ENCODE results near the gene SLFN12. TPM values are rescaled to one million over a fixed set of nuclear protein-coding genes. Genes with fewer than 3 reads are reported as not detected.

Gene SLFN12
- total RNA-seq, 1 donor from 2014 or later, result 7.2 TPM

DNA sequence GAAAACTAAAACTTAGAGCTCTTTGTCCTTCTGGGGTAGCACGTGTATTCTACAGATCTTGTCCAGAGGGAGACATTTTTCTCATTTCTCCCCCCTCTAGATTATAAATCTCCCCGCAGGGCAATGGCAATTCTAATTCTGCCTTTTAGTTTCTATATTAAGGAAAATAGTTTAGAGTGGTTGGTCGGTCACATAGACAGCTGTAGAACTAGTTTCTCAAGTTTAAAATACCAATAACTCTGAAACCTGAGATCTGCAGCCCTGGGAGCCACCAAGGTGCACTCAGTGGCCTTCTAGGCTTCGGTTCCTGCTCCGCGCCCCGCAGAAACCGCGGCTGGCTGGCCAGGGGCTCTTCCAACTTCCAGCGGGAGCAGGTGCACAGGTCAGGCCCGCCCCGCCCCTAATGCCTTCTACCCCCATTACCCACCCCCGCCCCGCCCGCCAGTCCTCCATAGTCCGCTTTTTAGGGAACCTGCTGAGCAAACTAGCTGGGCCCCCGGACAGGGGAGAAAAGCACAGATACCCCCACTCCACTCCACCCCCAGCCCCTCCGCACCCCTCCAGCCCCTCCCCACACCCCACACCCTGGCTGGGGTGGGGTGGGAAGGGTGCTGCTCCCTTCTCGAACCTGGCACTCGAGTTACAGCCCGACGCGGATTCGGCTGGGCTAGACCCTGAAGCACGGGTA is 59.3 kb downstream of the SLFN12 start:
- peak overlapping the region; percentile 42 for H3K4me3 ChIP-seq
- H3K4me1 Mint-ChIP-seq, result peaks cover 9% of the 10 kb centered on the region
- H3F3A ChIP-seq (ENCODE audit: low read depth), result no peaks in the 10 kb centered on the region
- H4K20me1 ChIP-seq (ENCODE audit: low read depth), result no peaks in the 10 kb centered on the region
- peaks cover 2% of the 10 kb centered on the region for H3K36me3 Mint-ChIP-seq
- H3K4me3 Mint-ChIP-seq, result peak overlapping the region; percentile 87
- H3K4me2 ChIP-seq, result peak overlapping the region; percentile 76
- no peaks in the 10 kb centered on the region for H3K4me1 ChIP-seq
- H3K27me3 ChIP-seq, result peaks cover 88% of the 10 kb centered on the region
- H3K9me3 ChIP-seq (ENCODE audit: low read depth), result peaks cover 8% of the 10 kb centered on the region
- H3K9ac ChIP-seq, result no peak overlapping the region
- no peak overlapping the region for H3K27ac ChIP-seq
- peaks cover 47% of the 10 kb centered on the region for H3K27me3 Mint-ChIP-seq (ENCODE audit: insufficient read depth, low read depth)
- peak overlapping the region; percentile 71 for H2AFZ ChIP-seq (replicated peaks)
- peaks cover 19% of the 10 kb centered on the region for H3K9me3 Mint-ChIP-seq
- no peak overlapping the region for H3K27ac Mint-ChIP-seq
- no peaks in the 10 kb centered on the region for H3K79me2 ChIP-seq (ENCODE audit: low read depth)
- DNase-seq (ENCODE audit: low spot score), result peak; percentile 38
- H3K36me3 ChIP-seq, result no peaks in the 10 kb centered on the region
- TF ChIP-seq, protein P1, sequence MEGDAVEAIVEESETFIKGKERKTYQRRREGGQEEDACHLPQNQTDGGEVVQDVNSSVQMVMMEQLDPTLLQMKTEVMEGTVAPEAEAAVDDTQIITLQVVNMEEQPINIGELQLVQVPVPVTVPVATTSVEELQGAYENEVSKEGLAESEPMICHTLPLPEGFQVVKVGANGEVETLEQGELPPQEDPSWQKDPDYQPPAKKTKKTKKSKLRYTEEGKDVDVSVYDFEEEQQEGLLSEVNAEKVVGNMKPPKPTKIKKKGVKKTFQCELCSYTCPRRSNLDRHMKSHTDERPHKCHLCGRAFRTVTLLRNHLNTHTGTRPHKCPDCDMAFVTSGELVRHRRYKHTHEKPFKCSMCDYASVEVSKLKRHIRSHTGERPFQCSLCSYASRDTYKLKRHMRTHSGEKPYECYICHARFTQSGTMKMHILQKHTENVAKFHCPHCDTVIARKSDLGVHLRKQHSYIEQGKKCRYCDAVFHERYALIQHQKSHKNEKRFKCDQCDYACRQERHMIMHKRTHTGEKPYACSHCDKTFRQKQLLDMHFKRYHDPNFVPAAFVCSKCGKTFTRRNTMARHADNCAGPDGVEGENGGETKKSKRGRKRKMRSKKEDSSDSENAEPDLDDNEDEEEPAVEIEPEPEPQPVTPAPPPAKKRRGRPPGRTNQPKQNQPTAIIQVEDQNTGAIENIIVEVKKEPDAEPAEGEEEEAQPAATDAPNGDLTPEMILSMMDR (IDR thresholded peaks at IDR 0.05), result no peak
- TF ChIP-seq EZH2 (IDR thresholded peaks at IDR 0.05) (no peak), EZH2phosphoT487 (IDR thresholded peaks at IDR 0.05) (no peak)

DNA sequence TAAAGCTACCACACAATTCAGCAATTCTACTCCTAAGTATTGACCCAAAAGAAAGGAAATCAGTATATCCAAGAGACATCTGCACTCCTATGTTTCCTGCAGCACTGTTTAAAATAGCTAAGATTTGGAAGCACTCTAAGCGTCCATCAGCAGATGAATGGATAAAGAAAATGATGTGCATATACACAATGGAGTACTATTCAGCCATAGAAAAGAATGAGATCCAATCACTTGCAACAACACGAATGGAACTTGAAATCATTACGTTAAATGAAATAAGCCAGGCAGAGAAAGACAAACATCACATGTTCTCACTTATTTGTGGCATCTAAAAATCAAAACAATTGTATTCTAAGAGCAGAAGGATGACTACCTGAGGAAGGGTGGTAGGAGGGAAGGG is 60.4 kb downstream of the SLFN12 start:
- Histone ChIP-seq H3K36me3 (no peaks in the 10 kb centered on the region), H3K79me2 (ENCODE audit: low read depth) (no peaks in the 10 kb centered on the region), H3K9ac (no peak overlapping the region), H3K27me3 (peaks cover 87% of the 10 kb centered on the region), H2AFZ (replicated peaks) (no peak overlapping the region), H3K4me1 (no peaks in the 10 kb centered on the region), H3K9me3 (ENCODE audit: low read depth) (peaks cover 8% of the 10 kb centered on the region), H3K4me3 (no peak overlapping the region), H3F3A (ENCODE audit: low read depth) (no peaks in the 10 kb centered on the region), H4K20me1 (ENCODE audit: low read depth) (no peaks in the 10 kb centered on the region), H3K4me2 (no peak overlapping the region), H3K27ac (no peak overlapping the region)
- H3K36me3 Mint-ChIP-seq, result peaks cover 2% of the 10 kb centered on the region
- no peak overlapping the region for H3K27ac Mint-ChIP-seq
- TF ChIP-seq EZH2 (IDR thresholded peaks at IDR 0.05) (no peak), EZH2phosphoT487 (IDR thresholded peaks at IDR 0.05) (no peak)
- TF ChIP-seq, protein P1 (IDR thresholded peaks at IDR 0.05), result no peak
- DNase-seq (ENCODE audit: low spot score), result no peak
- H3K9me3 Mint-ChIP-seq, result peaks cover 19% of the 10 kb centered on the region
- peak overlapping the region; percentile 31 for H3K4me3 Mint-ChIP-seq
- peaks cover 9% of the 10 kb centered on the region for H3K4me1 Mint-ChIP-seq
- H3K27me3 Mint-ChIP-seq (ENCODE audit: insufficient read depth, low read depth), result peaks cover 49% of the 10 kb centered on the region

DNA sequence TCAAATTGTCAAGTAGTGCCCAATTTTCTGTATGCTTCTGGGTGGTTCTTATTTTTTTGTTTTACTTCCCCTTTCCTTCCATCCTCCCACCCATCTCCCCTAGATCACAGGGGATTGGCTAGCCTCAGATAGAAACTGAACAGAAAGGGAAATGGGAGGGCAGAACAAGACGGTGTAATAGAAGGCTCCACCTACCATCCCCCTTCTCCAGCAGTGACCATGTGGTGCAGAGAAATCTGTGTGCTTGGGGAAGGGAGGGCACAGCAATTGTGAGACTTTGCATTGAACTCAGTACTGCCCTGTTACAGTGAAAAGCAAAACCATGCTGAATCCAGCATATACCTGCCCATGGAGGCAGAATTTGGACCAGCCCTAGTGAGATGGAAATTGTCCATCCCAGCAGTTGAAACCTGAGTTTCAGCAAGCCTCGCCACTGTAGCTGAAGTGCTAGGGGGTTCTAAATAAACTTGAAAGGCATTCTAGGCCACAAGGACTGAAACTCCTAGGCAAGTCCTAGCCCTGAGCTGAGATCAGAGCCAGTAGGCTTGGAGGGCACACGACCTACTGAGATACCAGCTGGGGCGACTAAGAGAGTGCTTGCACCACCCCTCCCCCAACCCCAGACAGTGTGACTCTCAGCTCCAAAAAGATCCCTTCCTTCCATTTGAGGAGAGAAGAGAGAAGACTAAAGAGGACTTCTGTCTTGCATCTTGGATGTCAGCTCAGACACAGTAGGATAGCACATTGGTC is 64.0 kb downstream of the SLFN12 start:
- H3K4me3 ChIP-seq, result no peak overlapping the region
- peaks cover 87% of the 10 kb centered on the region for H3K27me3 ChIP-seq
- no peak overlapping the region for H3K4me2 ChIP-seq
- no peak overlapping the region for H3K27ac ChIP-seq
- H3K36me3 ChIP-seq, result no peaks in the 10 kb centered on the region
- Mint-ChIP-seq H3K4me1 (no peaks in the 10 kb centered on the region), H3K27me3 (ENCODE audit: insufficient read depth, low read depth) (peaks cover 27% of the 10 kb centered on the region), H3K36me3 (peaks cover 2% of the 10 kb centered on the region), H3K9me3 (peaks cover 19% of the 10 kb centered on the region), H3K27ac (no peak overlapping the region), H3K4me3 (no peak overlapping the region)
- H3K9me3 ChIP-seq (ENCODE audit: low read depth), result peaks cover 8% of the 10 kb centered on the region
- no peaks in the 10 kb centered on the region for H3F3A ChIP-seq (ENCODE audit: low read depth)
- TF ChIP-seq EZH2phosphoT487 (IDR thresholded peaks at IDR 0.05) (no peak), EZH2 (IDR thresholded peaks at IDR 0.05) (no peak)
- TF ChIP-seq, protein P1 (IDR thresholded peaks at IDR 0.05), result no peak
- H4K20me1 ChIP-seq (ENCODE audit: low read depth), result no peaks in the 10 kb centered on the region
- DNase-seq (ENCODE audit: low spot score), result no peak
- H2AFZ ChIP-seq (replicated peaks), result peak overlapping the region; percentile 88
- no peaks in the 10 kb centered on the region for H3K4me1 ChIP-seq
- no peaks in the 10 kb centered on the region for H3K79me2 ChIP-seq (ENCODE audit: low read depth)
- no peak overlapping the region for H3K9ac ChIP-seq
